Kidney epithelial cell (primary cell): ENCODE measurements around the gene NUP50. TPM values are rescaled to one million over a fixed set of nuclear protein-coding genes. Genes with fewer than 3 reads are reported as not detected.

ENCODE experiments used
- DNase-seq: peaks from one replicate; pipeline ENCODE4 v3.0.0-alpha.2; 2010; ENCODE audit warnings: low read depth
- H3K27me3 ChIP-seq: 2 replicates; pipeline ENCODE4 v1.6.0; 2011; ENCODE audit warnings: low read length; ENCODE audit not compliant: control insufficient read depth, insufficient read depth
- H3K36me3 ChIP-seq: 2 replicates; pipeline ENCODE4 v1.5.1; 2011; ENCODE audit warnings: low read length; ENCODE audit not compliant: control insufficient read depth, insufficient read depth
- H3K4me3 ChIP-seq: 2 replicates; pipeline ENCODE4 v1.5.1; 2011; ENCODE audit warnings: low read depth, mild to moderate bottlenecking, control low read depth, low read length
- CTCF ChIP-seq: IDR thresholded peaks from 2 replicates; pipeline ENCODE4 v1.5.1; 2011; ENCODE audit warnings: mild to moderate bottlenecking, moderate library complexity, low read length, control low read depth, inconsistent platforms; ENCODE audit not compliant: insufficient read depth, poor library complexity, severe bottlenecking
- total RNA-seq: library from RNA; depleted of rRNA; stranded (reverse); fragments of >200 nt; gene quantifications from 2 replicates; pipeline ENCODE4 v1.2.3, GENCODE V29; 2015

NUP50 gene
- total RNA-seq, 1 donor from 2014 or later = 63.0 TPM

GRCh38 chr22:45210174-45210573 is 46.4 kb downstream of the NUP50 start:
- Histone ChIP-seq H3K27me3 (no peaks in the 10 kb centered on the region), H3K36me3 (peaks cover 4% of the 10 kb centered on the region), H3K4me3 (no peak overlapping the region)
- no peak for DNase-seq
- no peak for TF ChIP-seq CTCF

- no peaks in the 10 kb centered on the region for H3K27me3 ChIP-seq
- no peak for TF ChIP-seq CTCF
- H3K36me3 ChIP-seq = peaks cover 2% of the 10 kb centered on the region
- no peak overlapping the region for H3K4me3 ChIP-seq
- DNase-seq = no peak
Measured at GRCh38 chr22:45210577-45210976, 46.9 kb downstream of the NUP50 start.

- Histone ChIP-seq H3K36me3 (peaks cover 2% of the 10 kb centered on the region), H3K27me3 (no peaks in the 10 kb centered on the region), H3K4me3 (no peak overlapping the region)
- DNase-seq = no peak
- no peak for TF ChIP-seq CTCF
Measured at GRCh38 chr22:45210991-45211390, 47.3 kb downstream of the NUP50 start.

- Histone ChIP-seq H3K27me3 (no peaks in the 10 kb centered on the region), H3K4me3 (no peak overlapping the region), H3K36me3 (peaks cover 2% of the 10 kb centered on the region)
- no peak for DNase-seq
- TF ChIP-seq CTCF = no peak
Measured at GRCh38 chr22:45211435-45211834, 47.7 kb downstream of the NUP50 start.

GRCh38 chr22:45211848-45212247 is 48.1 kb downstream of the NUP50 start:
- peaks cover 2% of the 10 kb centered on the region for H3K36me3 ChIP-seq
- no peak for TF ChIP-seq CTCF
- H3K4me3 ChIP-seq = no peak overlapping the region
- no peak for DNase-seq
- no peaks in the 10 kb centered on the region for H3K27me3 ChIP-seq

GRCh38 chr22:45212306-45212709 is 48.6 kb downstream of the NUP50 start:
- peak; percentile 68 for DNase-seq
- Histone ChIP-seq H3K4me3 (no peak overlapping the region), H3K36me3 (peaks cover 2% of the 10 kb centered on the region), H3K27me3 (no peaks in the 10 kb centered on the region)
- no peak for TF ChIP-seq CTCF
